ENCODE data around the gene CEMP1. TPM values are rescaled to one million over a fixed set of nuclear protein-coding genes. Genes with fewer than 3 reads are reported as not detected.

CEMP1 gene
- polyA plus RNA-seq, 4 donors: 0.66 to 23.1 (median 1.1) TPM

GRCh38 chr16:2528161-2529060 is 2.8 kb downstream of the CEMP1 start:
- Histone ChIP-seq H3K36me3 (ENCODE audit: control insufficient read depth in 3 of 3, insufficient read depth in 2 of 3, low read depth in 1 of 3, low read length in 3 of 3) (peaks cover 0 to 71% (median 8%) of the 10 kb centered on the region in 3 donors), H3K9me3 (ENCODE audit: control insufficient read depth in 2 of 2, insufficient read depth in 1 of 2, low read depth in 1 of 2, low read length in 1 of 2) (no peaks in the 10 kb centered on the region), H3K4me1 (ENCODE audit: control insufficient read depth in 3 of 3, insufficient read depth in 2 of 3, low read depth in 1 of 3, low read length in 2 of 3) (peaks cover 0 to 60% (median 5%) of the 10 kb centered on the region in 3 donors), H3K27me3 (ENCODE audit: control insufficient read depth in 3 of 3, insufficient read depth in 3 of 3, low read length in 3 of 3) (no peaks in the 10 kb centered on the region), H3K4me3 (ENCODE audit: low read depth in 1 of 3, low read length in 3 of 3) (no peak overlapping the region), H3K27ac (ENCODE audit: low read depth in 1 of 3, low read length in 2 of 3) (no peak overlapping the region)
- 93 to 96% (median 93%) methylated on average over 33 to 36 of the region's 36 CpGs for WGBS, 3 donors
- DNase-seq: no peak
- no peak for FAIRE-seq

- Histone ChIP-seq H3K36me3 (ENCODE audit: control insufficient read depth in 3 of 3, insufficient read depth in 2 of 3, low read depth in 1 of 3, low read length in 3 of 3) (peaks cover 0 to 77% (median 8%) of the 10 kb centered on the region in 3 donors), H3K4me1 (ENCODE audit: control insufficient read depth in 3 of 3, insufficient read depth in 2 of 3, low read depth in 1 of 3, low read length in 2 of 3) (peaks cover 0 to 61% (median 5%) of the 10 kb centered on the region in 3 donors), H3K4me3 (ENCODE audit: low read depth in 1 of 3, low read length in 3 of 3) (no peak overlapping the region), H3K9me3 (ENCODE audit: control insufficient read depth in 2 of 2, insufficient read depth in 1 of 2, low read depth in 1 of 2, low read length in 1 of 2) (no peaks in the 10 kb centered on the region), H3K27me3 (ENCODE audit: control insufficient read depth in 3 of 3, insufficient read depth in 3 of 3, low read length in 3 of 3) (no peaks in the 10 kb centered on the region), H3K27ac (ENCODE audit: low read depth in 1 of 3, low read length in 2 of 3) (no peak overlapping the region)
- DNase-seq: no peak
- WGBS, 3 donors: 82 to 94% (median 91%) methylated on average over 23 to 24 of the region's 24 CpGs
- no peak for FAIRE-seq
These were observed 3.5 kb downstream of the CEMP1 start for GRCh38 chr16:2527784-2528100.

DNA sequence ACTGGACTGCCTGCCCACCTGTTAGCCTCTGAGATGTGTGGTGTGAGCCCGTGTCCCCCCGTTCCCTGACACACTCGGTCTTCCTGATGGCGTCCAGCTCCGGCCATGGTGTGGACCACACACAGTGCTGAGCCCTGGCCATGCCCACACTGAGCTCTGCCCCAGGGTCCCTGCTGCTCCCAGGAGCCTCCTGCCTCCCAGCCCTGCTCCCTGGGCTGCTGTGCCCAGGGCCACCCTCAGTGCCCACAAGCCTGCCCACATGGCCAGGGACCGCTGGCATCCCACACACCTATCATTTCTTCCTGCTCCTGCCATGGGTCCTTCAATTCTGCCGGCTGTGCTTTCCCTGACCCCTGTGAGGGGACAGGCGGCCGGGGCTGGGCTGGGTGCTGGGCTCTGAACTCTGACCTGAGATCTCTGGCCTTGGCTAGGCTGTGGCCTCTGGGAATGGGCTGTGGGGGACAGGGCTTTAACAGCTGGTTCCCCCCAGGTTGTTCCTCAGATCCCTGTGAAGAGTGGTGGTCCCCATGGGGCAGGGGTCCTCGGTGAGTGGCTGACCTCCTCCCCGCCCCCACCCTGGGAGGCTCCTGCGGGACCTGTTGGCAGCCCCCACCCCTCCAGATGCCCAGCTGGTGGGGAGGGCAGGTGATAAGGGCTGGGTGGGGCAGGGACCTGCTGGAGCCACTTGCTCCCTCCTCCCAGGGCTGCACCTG is 4.0 kb downstream of the CEMP1 start:
- DNase-seq: no peak
- H3K9me3 ChIP-seq (ENCODE audit: control insufficient read depth in 2 of 2, insufficient read depth in 1 of 2, low read depth in 1 of 2, low read length in 1 of 2): no peaks in the 10 kb centered on the region
- H3K27ac ChIP-seq (ENCODE audit: low read depth in 1 of 3, low read length in 2 of 3): no peak overlapping the region
- 77 to 87% (median 81%) methylated on average over 12 of the region's 12 CpGs for WGBS, 3 donors
- no peaks in the 10 kb centered on the region for H3K27me3 ChIP-seq (ENCODE audit: control insufficient read depth in 3 of 3, insufficient read depth in 3 of 3, low read length in 3 of 3)
- H3K36me3 ChIP-seq (ENCODE audit: control insufficient read depth in 3 of 3, insufficient read depth in 2 of 3, low read depth in 1 of 3, low read length in 3 of 3): peaks cover 0 to 82% (median 8%) of the 10 kb centered on the region in 3 donors
- no peak overlapping the region for H3K4me3 ChIP-seq (ENCODE audit: low read depth in 1 of 3, low read length in 3 of 3)
- FAIRE-seq: no peak
- H3K4me1 ChIP-seq (ENCODE audit: control insufficient read depth in 3 of 3, insufficient read depth in 2 of 3, low read depth in 1 of 3, low read length in 2 of 3): peaks cover 0 to 61% (median 5%) of the 10 kb centered on the region in 3 donors

DNA sequence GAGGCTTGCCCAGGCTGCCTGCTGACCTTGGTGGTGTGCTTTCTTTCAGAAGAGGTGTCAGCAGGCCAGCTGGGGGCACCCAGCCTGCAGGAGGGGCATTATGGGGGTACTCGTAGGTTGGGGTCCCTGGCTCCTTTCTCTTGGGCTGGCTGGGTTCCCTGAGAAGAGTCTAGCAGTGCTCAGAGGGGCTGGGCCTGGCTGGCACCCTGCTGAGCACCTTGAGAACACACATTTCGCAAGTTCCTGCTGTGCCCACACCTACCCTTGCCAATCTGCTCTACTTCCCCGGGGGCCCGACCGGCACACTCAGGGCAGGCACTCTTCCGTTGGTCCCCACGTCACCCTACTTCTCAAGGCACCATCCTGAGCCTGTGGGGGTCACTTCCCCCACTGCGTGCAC is 5.1 kb downstream of the CEMP1 start:
- Histone ChIP-seq H3K9me3 (ENCODE audit: control insufficient read depth in 2 of 2, insufficient read depth in 1 of 2, low read depth in 1 of 2, low read length in 1 of 2) (no peaks in the 10 kb centered on the region), H3K4me1 (ENCODE audit: control insufficient read depth in 3 of 3, insufficient read depth in 2 of 3, low read depth in 1 of 3, low read length in 2 of 3) (peaks cover 0 to 65% (median 4%) of the 10 kb centered on the region in 3 donors), H3K27ac (ENCODE audit: low read depth in 1 of 3, low read length in 2 of 3) (peak overlapping the region in 1 of 3 donors; percentile 37), H3K4me3 (ENCODE audit: low read depth in 1 of 3, low read length in 3 of 3) (no peak overlapping the region), H3K36me3 (ENCODE audit: control insufficient read depth in 3 of 3, insufficient read depth in 2 of 3, low read depth in 1 of 3, low read length in 3 of 3) (peaks cover 0 to 90% (median 8%) of the 10 kb centered on the region in 3 donors), H3K27me3 (ENCODE audit: control insufficient read depth in 3 of 3, insufficient read depth in 3 of 3, low read length in 3 of 3) (no peaks in the 10 kb centered on the region)
- FAIRE-seq (no peak), DNase-seq (no peak)
- 82 to 91% (median 87%) methylated on average over 8 of the region's 8 CpGs for WGBS, 3 donors

- FAIRE-seq (no peak), DNase-seq (peak; percentile 83)
- peak overlapping the region in 1 of 3 donors; percentile 21 for H3K4me3 ChIP-seq (ENCODE audit: low read depth in 1 of 3, low read length in 3 of 3)
- H3K4me1 ChIP-seq (ENCODE audit: control insufficient read depth in 3 of 3, insufficient read depth in 2 of 3, low read depth in 1 of 3, low read length in 2 of 3): peaks cover 0 to 66% (median 7%) of the 10 kb centered on the region in 3 donors
- H3K36me3 ChIP-seq (ENCODE audit: control insufficient read depth in 3 of 3, insufficient read depth in 2 of 3, low read depth in 1 of 3, low read length in 3 of 3): peaks cover 0 to 82% (median 5%) of the 10 kb centered on the region in 3 donors
- H3K9me3 ChIP-seq (ENCODE audit: control insufficient read depth in 2 of 2, insufficient read depth in 1 of 2, low read depth in 1 of 2, low read length in 1 of 2): no peaks in the 10 kb centered on the region
- H3K27ac ChIP-seq (ENCODE audit: low read depth in 1 of 3, low read length in 2 of 3): peak overlapping the region; percentile 65 to 85 (median 74)
- no peaks in the 10 kb centered on the region for H3K27me3 ChIP-seq (ENCODE audit: control insufficient read depth in 3 of 3, insufficient read depth in 3 of 3, low read length in 3 of 3)
- WGBS, 3 donors: 24 to 67% (median 46%) methylated on average over 9 of the region's 9 CpGs
These were observed 6.8 kb downstream of the CEMP1 start for GRCh38 chr16:2524339-2524938.

- 26 to 68% (median 45%) methylated on average over 6 of the region's 6 CpGs for WGBS, 3 donors
These were observed 7.4 kb downstream of the CEMP1 start for GRCh38 chr16:2523801-2524231.

DNA sequence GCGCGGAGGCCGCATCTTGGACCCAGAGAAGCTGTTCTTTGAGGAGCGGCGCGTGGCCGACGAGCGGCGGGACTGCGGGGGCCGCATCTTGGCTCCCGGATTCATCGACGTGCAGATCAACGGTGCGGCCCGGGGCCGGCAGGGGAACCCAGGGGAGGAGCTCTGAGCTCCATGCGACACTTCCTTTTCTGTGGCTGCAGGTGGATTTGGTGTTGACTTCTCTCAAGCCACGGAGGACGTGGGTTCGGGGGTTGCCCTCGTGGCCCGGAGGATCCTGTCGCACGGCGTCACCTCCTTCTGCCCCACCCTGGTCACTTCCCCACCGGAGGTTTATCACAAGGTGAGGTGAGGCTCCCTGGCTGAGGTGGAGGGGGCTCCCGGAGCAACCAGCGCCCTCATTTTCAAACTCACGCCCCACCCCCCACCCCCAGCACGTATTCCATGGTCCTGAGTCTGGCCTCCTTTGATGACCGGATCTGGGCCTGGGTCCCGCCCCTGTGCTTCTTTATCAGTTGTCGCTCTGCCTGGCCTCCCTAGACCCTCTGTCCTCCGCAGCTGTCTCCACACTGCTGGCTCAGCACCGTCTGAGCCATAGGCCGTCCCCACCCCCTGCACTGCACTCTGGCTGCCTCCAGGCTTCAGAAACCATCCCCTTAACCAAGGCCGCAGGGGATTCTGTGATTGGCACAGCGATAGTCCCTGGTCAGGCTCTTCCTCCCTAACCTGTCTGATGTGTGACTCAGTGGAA is 10.2 kb downstream of the CEMP1 start:
- Histone ChIP-seq H3K4me3 (ENCODE audit: low read depth in 1 of 3, low read length in 3 of 3) (peak overlapping the region; percentile 59 to 78 (median 66)), H3K4me1 (ENCODE audit: control insufficient read depth in 3 of 3, insufficient read depth in 2 of 3, low read depth in 1 of 3, low read length in 2 of 3) (peaks cover 3 to 79% (median 15%) of the 10 kb centered on the region in 3 donors), H3K36me3 (ENCODE audit: control insufficient read depth in 3 of 3, insufficient read depth in 2 of 3, low read depth in 1 of 3, low read length in 3 of 3) (peaks cover 0 to 82% (median 0%) of the 10 kb centered on the region in 3 donors), H3K27me3 (ENCODE audit: control insufficient read depth in 3 of 3, insufficient read depth in 3 of 3, low read length in 3 of 3) (no peaks in the 10 kb centered on the region), H3K9me3 (ENCODE audit: control insufficient read depth in 2 of 2, insufficient read depth in 1 of 2, low read depth in 1 of 2, low read length in 1 of 2) (no peaks in the 10 kb centered on the region), H3K27ac (ENCODE audit: low read depth in 1 of 3, low read length in 2 of 3) (peak overlapping the region; percentile 24 to 89 (median 60))
- peak; percentile 31 to 75 for DNase-seq
- 12 to 15% (median 15%) methylated on average over 37 to 41 of the region's 41 CpGs for WGBS, 3 donors
- FAIRE-seq: no peak

More at GRCh38 chr16:2523801-2524231, 7.4 kb downstream of the CEMP1 start:
- no peak for FAIRE-seq
- peak; percentile 80 to 82 for DNase-seq
- Histone ChIP-seq H3K27ac (ENCODE audit: low read depth in 1 of 3, low read length in 2 of 3) (peak overlapping the region; percentile 65 to 85 (median 74)), H3K36me3 (ENCODE audit: control insufficient read depth in 3 of 3, insufficient read depth in 2 of 3, low read depth in 1 of 3, low read length in 3 of 3) (peaks cover 0 to 82% (median 2%) of the 10 kb centered on the region in 3 donors), H3K9me3 (ENCODE audit: control insufficient read depth in 2 of 2, insufficient read depth in 1 of 2, low read depth in 1 of 2, low read length in 1 of 2) (no peaks in the 10 kb centered on the region), H3K4me1 (ENCODE audit: control insufficient read depth in 3 of 3, insufficient read depth in 2 of 3, low read depth in 1 of 3, low read length in 2 of 3) (peaks cover 0 to 72% (median 7%) of the 10 kb centered on the region in 3 donors), H3K27me3 (ENCODE audit: control insufficient read depth in 3 of 3, insufficient read depth in 3 of 3, low read length in 3 of 3) (no peaks in the 10 kb centered on the region), H3K4me3 (ENCODE audit: low read depth in 1 of 3, low read length in 3 of 3) (peak overlapping the region in 2 of 3 donors; percentile 0 to 21)
